Islet of Langerhans (tissue), 1 donor: ENCODE data around the gene CARMIL1.
A peak's percentile ranks its signal among the peaks of the same experiment; 100 is the strongest.

Experiments
- FAIRE-seq: peaks from one replicate; lab custom pipeline; 2011; peaks lifted over from hg19 to GRCh38; lab: Jason Lieb, UNC

The CARMIL1 gene

DNA sequence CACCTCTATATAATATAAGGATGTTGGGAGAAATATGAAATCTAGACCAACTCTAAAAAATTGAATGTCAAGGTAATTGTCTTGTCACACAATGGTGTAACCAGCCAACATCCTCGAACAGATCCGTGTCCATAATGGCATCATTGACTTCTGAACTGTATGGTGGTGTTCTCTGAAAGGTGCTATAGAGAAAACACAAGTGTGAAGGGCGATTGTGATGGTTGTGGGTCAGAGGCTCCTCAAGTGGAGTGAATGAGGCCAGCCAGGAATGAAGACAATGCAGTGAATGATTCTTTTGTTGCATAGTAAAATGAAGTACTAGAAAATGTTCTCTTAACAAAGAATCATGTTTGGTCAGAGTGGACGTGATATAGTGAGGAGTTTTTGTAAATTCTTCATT lies 58.3 kb downstream of the CARMIL1 start:
- FAIRE-seq, result no peak

DNA sequence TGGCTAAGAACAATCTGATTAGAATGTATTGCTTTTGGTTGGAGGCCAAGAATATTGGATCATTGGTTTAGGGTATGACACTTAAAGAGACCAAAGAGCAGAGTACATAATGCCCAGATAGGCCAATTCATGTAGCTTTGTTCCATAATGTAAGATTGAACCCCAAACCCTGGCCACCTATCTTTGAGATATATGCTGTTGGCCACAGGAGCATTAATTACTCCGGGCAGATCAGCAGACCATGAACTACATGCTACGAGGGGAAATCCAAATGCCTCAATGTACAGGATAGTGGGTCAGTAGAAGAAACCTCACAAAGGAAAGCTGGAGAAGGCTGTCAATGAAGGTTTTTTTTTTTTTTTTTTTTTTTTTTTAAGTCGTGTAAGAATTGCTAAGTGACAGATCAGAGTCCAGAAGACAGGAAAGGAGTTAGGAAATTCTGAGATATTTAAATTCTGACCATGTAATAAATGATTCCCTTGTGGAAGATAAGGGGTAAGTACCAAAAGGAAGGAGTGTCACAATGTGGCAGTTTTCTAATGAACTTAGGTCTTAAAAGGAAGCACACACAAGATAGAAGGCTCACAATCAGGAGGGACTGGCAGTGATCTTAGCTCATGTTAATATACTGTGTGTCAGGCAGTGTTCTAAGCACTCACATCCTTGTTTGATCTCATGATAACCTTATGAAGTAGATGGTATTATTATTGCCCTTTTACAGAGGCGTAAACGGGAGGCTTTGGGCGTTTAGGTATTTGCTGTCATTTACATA lies 61.4 kb downstream of the CARMIL1 start:
- FAIRE-seq, result no peak

DNA sequence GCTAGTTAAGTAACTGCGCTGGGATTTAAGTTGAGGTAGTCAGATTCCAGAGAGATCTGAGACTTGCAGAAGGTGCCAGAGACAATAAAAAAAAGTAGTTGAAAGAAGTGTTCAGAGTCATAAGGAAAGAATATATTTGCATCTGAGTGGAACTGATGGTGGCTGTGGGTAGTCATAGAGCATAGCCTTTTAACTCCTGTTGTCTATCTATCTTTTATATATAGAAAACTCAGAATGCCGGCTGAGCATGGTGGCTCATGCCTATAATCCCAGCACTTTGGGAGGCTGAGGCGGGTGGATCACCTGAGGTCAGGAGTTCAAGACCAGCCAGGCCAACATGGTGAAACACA lies 62.0 kb downstream of the CARMIL1 start:
- FAIRE-seq, result no peak

DNA sequence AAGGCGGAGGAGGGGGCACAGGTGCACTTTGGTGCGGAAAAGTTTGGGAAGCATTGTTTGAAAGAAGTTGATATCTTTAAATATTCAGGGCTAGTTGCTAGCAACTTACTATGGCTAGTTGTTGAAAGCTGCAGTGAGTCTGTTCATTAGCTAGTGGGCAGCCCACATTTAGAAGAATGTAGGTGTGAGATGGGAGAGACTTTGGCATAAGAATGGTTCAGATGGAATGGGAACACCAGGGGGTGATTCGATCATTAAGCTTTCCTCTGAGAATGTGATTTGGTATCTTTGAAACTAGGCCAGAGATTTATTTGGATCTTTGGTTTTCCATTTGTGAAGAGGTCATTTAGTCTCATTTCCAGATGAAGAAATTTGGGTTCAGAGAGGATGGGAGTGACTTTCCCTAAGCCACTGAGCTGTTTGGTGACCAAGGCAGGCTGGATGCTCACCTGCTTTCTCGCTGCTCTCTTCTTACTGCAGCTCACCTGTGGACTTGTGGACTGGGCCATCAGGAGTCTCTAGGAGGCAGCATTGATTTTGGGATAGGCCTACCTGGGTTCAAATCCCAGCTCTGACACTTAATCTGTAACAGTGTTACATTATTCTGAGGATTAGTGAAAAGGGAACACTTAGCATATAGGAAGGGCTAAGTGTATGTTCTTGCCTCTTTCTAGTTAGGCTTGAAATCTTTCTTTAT lies 62.9 kb downstream of the CARMIL1 start:
- FAIRE-seq, result no peak

DNA sequence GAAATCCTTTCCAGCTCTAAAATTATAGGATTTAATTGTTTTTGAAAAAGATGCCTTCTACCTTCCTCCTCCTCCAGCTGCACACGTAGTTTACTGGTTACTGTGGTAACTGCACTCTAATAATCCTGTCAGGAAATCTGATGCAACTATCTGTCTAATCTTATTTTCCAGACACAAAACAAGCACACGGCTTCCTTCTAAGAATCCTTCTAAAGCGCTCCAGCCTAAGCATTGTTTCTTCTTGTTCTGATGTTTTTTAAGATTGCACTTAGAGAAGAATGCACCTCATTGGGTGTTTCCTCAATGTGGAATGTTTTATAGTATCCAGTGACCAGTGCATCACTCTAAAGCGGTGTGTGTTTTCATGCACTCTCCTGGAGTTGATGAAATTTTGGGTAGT lies 63.6 kb downstream of the CARMIL1 start:
- peak; percentile 47 for FAIRE-seq

DNA sequence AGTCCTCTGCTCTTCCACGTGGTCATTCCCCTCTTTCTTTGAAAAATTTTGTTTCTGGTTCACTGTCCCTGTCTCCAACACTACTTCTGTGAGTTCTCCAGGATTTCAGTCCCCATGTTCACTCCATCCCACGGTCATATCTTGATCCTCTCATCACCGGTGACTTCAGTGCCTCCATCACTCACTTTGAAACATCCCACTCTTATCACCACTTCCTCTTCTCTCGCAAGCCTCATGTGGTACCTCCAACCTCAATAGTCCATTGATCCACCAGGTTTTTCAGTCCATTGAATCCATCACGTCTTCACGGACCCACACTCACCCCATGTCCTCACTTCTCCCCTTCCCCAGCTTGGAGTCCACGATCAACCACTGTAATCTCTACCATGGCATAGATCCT lies 64.8 kb downstream of the CARMIL1 start:
- FAIRE-seq, result no peak

DNA sequence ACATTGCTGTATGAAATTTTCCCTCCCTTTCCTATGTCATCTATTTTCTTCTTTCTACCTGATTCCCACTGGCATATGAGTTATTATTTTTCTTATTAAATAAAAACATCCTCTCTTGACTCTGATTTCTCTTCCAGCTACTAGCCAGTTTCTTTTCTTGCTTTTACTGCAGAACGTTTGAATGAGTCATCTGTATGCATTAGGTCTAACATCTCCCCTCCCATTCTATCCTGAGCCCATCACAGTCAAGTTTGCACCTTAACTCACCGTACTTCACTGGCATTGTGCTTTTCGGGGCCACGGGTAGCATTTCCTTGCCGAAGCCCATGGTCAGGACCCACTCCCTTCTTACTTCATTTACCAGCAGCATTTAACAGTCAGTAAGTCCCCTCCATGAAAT lies 65.7 kb downstream of the CARMIL1 start:
- no peak for FAIRE-seq

DNA sequence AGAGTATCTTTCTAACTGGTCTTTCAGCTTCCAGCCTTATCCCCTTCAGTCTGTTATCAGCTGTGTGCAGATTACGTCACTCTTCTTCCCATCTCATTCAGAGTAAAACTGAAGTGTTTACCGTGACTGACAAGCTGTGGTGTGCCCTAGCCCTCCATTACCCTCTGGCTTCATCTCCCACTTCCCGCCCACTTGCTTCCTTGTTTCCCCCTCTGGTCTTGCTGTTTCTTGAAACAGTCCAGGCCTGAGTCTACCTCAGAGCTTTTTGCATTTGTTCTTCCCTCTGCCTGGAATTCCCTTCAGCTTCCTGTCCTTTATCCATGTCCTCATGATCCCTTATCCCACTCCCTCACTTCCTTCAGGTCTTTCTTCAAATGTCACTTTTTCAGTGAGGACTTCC lies 66.9 kb downstream of the CARMIL1 start:
- no peak for FAIRE-seq

DNA sequence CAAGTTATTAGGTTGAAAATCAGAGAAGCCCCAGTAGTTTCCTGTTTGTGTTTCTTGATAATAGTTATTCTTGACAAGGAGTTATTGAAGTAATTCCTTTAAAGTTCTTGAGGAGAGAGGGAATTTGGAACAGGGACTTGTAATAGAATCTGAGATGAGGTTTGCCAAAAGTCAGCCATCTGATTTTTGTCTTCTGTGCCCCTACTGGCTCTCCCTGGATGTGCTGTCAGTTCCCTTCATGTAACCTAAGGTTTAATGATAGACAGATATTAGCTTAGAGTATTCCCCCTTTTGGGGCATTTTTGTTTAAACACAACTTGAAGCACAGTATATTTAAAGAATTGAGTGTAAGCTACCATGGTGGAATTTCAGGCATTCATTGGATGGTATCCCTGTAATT lies 71.4 kb downstream of the CARMIL1 start:
- no peak for FAIRE-seq

DNA sequence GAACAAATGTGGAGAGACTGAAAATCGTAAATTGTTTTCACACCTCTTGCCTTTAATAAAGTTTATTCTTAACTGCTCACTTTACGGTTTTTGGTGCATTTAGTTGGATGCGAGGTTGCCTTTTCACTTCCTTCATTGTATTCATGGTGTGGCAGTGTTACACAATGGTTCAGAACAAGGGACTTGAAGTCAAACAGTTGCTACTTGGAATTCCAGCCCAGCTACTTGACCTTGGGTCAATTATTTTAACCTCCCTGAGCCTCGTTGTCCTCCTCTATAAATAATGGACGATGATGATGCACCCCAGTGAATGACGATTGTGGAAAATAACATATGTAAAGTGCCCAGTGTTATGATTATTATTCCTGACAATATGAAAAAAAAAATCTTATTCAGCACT lies 72.3 kb downstream of the CARMIL1 start:
- no peak for FAIRE-seq

DNA sequence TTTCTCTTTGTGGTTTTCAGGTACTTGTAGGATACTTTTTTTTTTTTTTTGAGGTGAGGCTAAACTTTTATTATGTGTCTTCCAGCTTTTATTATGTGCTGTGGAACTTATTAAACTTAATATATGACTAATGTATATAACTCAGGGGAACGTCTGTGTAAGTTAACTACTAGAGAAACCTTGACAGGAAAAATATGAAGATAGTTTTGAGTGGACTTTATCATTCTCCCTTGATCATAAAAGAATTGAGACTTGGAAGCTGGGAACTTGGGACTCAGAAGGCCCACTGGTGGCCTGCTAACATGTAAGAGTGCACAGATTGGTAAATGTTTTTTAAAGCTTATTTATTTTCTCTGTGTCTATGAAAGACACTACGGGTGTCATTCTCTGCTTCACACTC lies 73.1 kb downstream of the CARMIL1 start:
- FAIRE-seq, result no peak

DNA sequence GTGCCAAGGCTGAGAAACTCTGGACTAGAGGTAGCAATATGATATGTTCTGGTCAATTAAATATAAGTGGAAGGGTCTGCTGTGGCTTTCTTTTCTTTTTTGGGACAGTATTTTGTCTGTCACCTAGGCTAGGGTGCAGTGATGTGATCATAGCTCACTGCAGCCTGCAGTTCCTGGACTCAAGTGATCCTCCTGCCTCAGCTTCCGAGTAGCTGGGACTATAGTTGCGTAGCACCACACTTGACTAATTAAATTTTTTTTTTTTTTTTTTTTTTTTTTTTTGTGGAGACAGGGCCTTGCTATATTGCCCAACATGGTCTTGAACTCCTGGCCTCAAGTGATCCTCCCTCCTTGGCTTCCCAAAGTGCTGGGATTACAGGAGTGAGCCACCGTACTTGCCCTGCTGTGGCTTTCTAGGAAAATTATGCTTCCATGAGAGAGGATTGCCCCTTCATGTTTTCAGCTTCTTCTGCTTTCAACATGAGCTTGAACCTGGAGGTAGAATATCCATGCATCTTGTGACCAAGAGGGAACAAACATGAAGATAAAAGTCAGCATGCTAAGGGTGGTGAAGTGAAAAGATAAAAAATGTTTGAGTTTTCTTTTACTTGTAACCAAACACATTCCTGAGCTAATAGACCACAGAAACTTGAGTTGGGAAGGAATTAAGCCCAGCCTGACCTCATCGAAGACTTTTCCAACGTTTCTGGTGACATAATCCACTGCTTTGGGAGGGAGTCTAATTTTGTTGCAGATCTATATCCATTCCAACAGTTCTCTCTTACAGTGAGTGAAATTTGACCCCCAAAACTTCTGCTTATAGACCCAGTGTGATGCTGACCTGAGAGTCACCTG lies 75.1 kb downstream of the CARMIL1 start:
- FAIRE-seq, result no peak

DNA sequence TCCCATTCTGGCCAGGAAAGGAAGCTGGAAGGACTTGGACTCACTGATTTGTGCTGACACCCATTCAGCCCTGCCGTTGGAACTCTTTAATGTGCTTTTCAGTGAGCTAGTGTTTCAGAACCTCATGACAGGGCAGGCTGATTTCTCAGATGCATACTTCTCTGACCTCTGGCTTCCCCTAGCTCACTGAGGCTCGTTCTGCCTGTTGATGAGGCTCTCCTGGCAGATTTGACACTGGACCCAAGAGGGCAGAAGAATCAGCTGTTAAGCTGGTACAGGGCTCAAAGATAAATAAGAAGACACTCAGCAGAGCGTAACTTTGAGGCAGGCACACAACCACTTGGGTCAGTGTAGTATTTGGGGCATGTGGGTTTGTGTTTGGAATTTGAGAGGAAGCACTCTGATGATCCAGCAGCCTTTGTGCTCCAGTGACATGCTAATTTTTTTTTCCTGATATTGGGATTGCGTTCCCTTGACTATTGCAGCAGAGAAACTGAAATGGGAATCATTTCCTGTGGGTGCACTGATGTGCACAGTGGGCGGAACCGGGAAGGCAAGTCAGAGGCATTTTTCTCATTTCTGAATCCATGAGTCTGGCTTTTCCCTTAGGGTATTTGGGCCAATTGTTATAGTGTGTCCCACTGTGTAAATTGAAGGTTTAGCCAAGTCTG lies 80.2 kb downstream of the CARMIL1 start:
- peak; percentile 21 for FAIRE-seq

DNA sequence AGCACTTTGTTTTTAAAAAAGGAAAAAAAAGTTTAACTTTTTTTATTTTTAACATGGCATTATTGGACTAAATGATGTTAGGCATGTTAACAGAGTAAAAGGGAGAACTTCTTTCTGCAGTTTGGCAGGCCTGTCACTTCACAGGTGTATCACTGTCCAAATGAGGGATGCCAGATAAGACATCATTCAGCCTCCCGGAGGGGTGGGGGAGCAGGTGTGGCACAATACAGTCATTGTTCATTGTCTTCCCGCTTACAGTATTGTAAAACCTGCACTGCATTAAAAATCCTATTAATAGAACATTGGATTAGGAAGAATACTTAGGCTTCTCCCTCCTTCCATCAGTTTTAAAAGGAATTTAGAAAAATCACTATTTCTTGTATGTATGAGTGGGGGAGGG lies 80.7 kb downstream of the CARMIL1 start:
- peak; percentile 60 for FAIRE-seq

DNA sequence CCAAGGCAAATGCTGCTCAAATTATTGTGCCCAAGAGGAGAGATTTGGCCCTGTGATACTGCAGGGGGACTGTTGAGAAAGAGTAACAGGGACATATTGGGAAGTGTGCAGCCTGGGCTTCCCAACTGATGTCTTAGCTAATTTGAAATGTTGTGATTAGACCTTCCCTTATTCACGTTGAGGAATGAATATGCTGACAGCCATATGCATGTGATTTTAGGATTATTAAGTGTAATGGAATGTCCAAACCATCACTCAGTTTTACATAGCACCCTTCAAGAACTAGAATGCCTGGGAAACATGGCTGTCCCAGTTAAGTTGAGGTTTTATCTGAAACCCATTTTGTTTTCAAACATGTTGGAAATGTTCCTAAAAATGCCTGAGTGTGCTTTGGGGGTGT lies 81.4 kb downstream of the CARMIL1 start:
- FAIRE-seq, result no peak

DNA sequence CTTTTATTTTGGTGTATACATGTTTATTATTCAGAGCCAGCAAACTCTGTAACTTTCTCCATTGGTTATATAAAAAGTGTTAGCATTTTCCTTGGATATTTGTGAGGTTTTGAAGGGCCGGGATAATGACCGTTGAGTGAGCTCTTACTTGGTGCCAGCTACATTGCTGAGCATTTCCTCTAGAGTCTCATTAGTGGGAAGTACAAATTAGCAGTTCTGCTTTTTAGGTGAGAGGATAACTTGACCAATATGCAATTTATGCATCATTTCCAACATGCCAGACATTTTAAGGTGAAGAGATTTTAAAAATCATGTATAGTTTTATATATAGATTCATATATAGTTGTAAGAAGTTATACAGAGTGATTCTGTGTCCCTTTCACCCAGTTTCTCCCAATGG lies 84.3 kb downstream of the CARMIL1 start:
- no peak for FAIRE-seq

DNA sequence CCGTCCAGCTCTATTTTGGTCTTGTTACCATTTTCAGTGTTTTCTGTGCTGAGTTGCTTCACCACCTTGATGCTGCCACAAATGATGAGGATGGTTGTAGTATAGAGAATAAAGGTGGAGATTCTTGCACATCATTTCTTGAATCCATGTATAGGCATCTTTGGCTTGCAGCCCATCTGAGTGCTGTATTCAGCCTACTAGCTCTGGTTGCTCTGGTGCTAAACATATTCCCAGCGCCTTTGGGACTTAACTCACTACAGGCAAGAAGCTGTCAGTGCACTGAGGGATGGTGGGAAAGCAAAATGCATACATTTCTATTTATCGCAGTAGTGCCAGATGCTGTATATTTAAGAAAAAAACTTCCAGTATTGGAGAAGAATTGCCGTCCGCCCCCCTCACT lies 86.0 kb downstream of the CARMIL1 start:
- no peak for FAIRE-seq

DNA sequence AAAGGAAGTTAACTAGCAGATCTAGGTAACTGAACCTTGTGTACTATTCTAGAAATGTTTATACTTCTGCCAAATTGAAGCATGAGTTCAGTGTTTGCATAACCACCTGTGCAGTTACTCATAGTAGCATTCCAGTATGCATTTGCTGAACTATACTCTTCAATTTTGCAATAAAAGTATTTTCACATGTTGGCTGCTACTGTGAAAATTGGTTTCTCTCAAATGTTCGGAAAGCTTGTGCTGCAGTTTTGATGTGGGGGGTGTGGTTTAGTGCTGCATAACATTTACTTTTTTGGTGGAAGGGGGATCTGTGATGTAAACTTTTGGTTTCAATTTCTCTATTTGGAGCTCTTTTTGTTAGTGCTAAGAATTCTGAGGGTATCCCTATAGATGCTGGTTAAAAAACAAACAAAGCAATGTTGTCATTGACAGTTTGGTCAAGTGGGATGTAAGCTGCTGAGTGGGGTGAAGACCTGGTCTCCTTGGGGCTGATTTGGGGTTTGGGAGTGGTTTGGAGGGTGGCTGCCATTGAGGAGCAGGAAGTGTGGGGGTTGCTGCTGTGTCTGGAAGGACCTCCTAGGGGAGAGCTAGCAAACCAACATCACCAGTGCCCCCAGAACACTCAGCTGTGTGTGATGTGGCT lies 87.8 kb downstream of the CARMIL1 start:
- FAIRE-seq, result no peak

DNA sequence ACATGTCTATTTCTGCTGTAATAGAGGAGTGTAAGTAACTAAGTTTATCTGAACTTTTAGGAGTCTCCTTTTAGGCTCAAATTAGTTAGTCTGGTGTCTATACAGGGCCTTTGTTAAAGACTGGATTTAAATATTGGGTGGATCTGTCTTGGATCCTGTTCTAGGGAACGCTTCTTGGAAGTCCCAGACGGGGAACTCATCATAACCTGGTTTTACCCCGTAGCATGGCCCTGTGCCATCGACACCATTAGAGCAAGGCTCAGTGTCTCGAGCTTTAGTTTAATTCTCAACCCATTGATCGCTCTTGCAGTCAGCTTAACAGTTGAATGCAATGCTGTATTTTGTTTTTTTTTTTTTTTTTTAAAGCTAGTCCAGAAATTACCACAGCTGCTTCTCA lies 89.9 kb downstream of the CARMIL1 start:
- peak; percentile 21 for FAIRE-seq

DNA sequence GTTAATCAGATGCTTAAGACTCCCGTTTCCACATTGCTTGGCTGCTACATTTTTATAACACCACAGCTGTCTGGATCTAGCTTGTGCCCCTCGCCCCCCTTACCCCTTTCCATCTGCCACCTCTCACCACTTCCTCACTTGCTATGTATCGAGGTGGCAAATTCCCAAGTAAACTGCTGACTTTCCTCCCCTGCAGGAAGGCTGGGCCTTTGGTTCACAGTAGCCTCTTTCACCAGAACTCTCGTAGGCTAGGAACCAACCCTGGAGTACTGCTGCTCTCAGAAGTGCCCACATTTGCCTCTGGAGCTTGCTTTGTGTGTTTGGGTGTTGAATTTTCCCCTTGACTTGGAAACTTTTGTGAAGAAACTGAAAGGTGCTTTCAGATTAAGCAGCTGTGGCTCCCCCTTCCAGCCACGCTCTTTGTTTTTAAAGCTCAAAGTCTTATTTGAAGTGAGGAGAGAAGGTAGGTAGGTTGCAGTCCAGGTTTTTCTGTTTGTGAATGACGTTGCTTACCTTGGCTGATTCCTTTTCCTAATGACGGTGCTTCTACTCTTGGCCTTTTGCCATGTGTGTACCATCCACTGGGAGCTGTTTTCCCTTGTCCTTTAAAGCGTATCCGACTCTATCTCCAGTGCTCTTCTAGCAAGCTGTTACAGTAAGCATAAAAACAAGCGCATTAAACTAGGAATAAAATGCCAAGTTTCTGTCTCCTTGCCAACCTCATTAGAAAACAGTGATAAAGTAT lies 90.4 kb downstream of the CARMIL1 start:
- no peak for FAIRE-seq
